Measurements from ENCODE around the gene ZNRF3.
"Not testable (repeated sequence)": the region's sequence is repeated elsewhere in the genome, so short reads cannot be mapped to it uniquely, and the experiment has no call there.

Gene ZNRF3

GRCh38 chr22:29014293-29014692 is 130.9 kb downstream of the ZNRF3 start:
- DNase-seq, result no peak

GRCh38 chr22:29014773-29015172 is 131.4 kb downstream of the ZNRF3 start:
- no peak for DNase-seq

- DNase-seq, result no peak
These were observed 132.9 kb downstream of the ZNRF3 start for GRCh38 chr22:29016067-29016938.

GRCh38 chr22:29018293-29019189 is 135.2 kb downstream of the ZNRF3 start:
- no peak for DNase-seq

- DNase-seq, result no peak
These were observed 138.9 kb downstream of the ZNRF3 start for GRCh38 chr22:29022101-29022817.

GRCh38 chr22:29023172-29023796 is 139.9 kb downstream of the ZNRF3 start:
- DNase-seq, result no peak

- DNase-seq, result no peak
These were observed 143.2 kb downstream of the ZNRF3 start for GRCh38 chr22:29026579-29026978.

- no peak for DNase-seq
These were observed 145.1 kb downstream of the ZNRF3 start for GRCh38 chr22:29028468-29028867.

- no peak for DNase-seq
These were observed 146.0 kb downstream of the ZNRF3 start for GRCh38 chr22:29029202-29030000.

- DNase-seq, result no peak
These were observed 146.7 kb downstream of the ZNRF3 start for GRCh38 chr22:29030016-29030617.

- no peak for DNase-seq
These were observed 147.3 kb downstream of the ZNRF3 start for GRCh38 chr22:29030618-29031226.

GRCh38 chr22:29031227-29032011 is 148.0 kb downstream of the ZNRF3 start:
- no peak for DNase-seq

- DNase-seq, result no peak
These were observed 148.7 kb downstream of the ZNRF3 start for GRCh38 chr22:29032014-29032475.

- DNase-seq, result no peak
These were observed 149.2 kb downstream of the ZNRF3 start for GRCh38 chr22:29032584-29032983.

- no peak for DNase-seq
These were observed 154.1 kb downstream of the ZNRF3 start for GRCh38 chr22:29037340-29037932.

- DNase-seq, result no peak
These were observed 155.8 kb downstream of the ZNRF3 start for GRCh38 chr22:29039148-29039547.

- not testable (repeated sequence) for DNase-seq
These were observed 156.3 kb downstream of the ZNRF3 start for GRCh38 chr22:29039684-29040083.

GRCh38 chr22:29040385-29041275 is 157.3 kb downstream of the ZNRF3 start:
- DNase-seq, result peak; percentile 52
